ENCODE measurements around the gene GNPDA2.
"Not testable (repeated sequence)": the region's sequence is repeated elsewhere in the genome, so short reads cannot be mapped to it uniquely, and the experiment has no call there.

Gene GNPDA2

DNA sequence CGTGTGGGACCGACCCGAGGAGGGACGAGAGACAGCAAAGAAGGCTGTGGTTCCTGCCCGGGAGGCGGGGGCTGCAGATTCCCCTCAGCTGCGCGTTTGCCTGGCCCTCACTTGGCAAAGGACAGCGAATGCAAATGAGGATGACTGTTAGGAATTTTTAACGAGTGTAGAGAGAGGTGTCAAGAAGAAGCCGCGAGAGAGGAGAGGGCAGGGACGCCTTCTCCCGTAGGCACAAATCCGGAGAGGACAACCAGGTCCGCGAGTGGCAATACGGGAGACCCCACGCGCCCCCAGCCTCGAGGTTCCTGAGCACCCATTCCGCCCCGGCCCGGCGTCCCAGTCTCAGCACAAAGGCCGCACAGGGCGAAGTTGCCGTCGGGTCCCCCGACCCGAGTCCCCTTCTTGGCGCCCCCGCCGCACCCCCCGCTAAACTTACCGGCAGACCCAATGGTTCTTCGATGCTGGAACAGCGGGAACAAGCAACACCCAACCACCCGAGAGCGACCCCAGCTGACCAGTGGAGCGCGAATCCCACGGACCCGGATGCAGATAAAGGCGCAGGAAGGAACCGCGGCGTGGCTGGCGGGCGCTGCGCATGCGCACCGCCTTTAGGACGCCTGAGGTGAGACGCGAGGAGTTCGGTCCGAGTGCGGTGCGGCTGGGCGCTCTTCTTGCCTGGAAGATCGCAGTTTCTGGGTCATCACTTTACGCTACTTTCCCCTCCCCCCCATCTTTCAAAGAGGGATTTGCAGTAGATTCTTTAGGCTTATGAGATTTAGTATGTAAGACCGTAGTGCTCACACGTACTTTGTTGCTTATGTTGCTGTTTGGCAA is at the start of gene GNPDA2:
Gene GNPDA2, minus strand, starts transcription at position 519 of the 834 bp plus-strand sequence. CDS start 4,349 bp downstream, outside the sequence.
- peak; percentile 87 for DNase-seq (ENCODE audit: low read depth)

GRCh38 chr4:44772340-44772739 is 46.0 kb upstream of the GNPDA2 start:
- no peak for DNase-seq (ENCODE audit: low read depth)

- no peak for DNase-seq (ENCODE audit: low read depth)
These were observed 45.4 kb upstream of the GNPDA2 start for GRCh38 chr4:44771789-44772188.

DNA sequence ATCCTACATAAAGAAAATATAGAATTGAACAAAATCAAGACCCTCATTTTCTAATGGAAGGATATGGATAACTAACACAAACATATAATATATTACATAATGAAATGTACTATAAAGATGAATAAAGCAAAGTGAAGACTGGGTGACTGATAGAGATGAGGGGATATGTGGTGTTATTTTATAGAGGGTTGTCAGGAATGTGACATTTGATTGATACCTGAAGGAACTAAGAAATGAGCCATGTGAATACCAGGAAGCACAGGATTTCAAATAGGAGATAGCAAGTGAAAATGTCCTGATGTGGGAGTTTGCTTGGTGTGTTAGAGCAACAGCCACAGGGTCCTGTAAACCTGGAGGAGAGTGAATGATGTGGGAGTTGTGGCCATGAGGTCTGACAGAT is 40.1 kb upstream of the GNPDA2 start:
- no peak for DNase-seq (ENCODE audit: low read depth)

DNA sequence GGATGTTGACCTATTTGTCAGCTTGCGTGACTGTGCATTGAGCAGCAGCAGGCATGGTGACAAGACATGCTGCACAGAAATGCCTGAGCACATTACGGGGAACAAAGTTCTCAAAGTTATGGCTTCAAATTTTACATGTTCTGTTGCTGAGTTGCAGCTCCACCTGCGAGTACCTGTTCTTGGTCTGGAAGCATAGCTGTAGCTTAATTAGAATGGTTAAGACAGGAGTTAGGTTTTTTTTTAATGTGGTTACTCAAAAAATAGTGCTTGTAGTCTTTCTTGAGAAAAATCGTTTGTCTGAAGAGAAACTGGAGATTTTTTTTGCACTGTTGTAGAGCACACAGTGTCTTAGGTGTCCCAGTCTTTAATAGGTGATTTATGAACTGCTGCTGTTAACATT is 38.8 kb upstream of the GNPDA2 start:
- DNase-seq (ENCODE audit: low read depth) = no peak

- DNase-seq (ENCODE audit: low read depth) = no peak
These were observed 35.0 kb upstream of the GNPDA2 start for GRCh38 chr4:44761306-44761705.

- DNase-seq (ENCODE audit: low read depth) = peak; percentile 47
These were observed 34.0 kb upstream of the GNPDA2 start for GRCh38 chr4:44760142-44760898.

DNA sequence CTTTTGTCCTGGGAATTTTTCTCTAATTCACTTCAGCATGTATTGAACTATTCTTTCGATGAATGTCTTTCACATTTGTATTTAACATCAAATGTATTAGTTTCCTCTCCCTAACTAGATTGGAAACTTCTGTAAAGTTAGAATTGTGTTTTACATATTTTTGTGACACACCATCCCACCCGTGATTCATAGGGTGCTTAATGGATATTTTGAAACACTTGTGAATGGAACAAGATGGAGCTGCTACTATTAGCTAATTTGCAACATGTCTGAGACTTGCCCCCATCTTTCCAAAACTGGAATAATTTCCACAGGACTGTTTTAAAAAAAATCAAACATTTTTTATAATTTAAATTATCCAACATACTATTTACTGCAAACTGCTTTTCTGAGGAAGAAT is 30.2 kb upstream of the GNPDA2 start:
- DNase-seq (ENCODE audit: low read depth) = peak; percentile 11

DNA sequence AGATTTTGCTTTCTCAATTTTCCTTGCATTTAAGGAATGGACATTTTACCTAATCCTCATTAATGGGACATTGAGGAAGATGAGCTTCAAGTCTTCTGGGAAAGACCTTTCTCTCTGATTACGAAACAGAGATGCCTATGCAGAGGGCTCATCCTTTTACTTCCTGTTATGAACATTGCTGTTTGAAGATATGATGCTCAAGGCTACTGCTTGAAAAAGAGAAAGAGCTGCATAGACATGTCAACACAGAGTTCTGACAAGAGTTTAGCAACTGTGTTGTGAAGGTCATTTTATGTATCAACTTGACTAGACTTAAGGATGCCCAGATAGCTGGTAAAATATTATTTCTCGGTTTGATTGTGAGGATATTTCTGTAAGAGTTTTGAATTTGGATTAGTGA is 13.8 kb upstream of the GNPDA2 start:
- DNase-seq (ENCODE audit: low read depth) = peak; percentile 21

DNA sequence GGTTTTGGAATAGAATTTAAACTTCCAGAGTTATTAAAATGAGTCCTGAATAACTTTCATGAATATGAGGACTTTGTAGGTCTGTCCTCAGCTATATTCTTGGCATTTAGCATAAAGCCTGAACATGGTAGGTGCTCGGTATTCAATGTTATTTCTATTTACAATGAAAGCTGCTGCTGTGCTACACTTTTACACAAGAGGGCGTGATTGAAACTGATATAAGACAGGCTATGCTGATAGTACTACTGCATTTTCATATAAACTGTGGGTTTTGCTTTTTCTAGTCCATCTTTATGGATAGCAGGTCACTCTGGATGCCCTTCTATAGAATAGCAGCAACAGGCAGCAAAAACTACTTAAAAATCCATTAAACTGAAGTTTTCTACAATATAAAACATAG is 12.3 kb upstream of the GNPDA2 start:
- peak; percentile 5 for DNase-seq (ENCODE audit: low read depth)

DNA sequence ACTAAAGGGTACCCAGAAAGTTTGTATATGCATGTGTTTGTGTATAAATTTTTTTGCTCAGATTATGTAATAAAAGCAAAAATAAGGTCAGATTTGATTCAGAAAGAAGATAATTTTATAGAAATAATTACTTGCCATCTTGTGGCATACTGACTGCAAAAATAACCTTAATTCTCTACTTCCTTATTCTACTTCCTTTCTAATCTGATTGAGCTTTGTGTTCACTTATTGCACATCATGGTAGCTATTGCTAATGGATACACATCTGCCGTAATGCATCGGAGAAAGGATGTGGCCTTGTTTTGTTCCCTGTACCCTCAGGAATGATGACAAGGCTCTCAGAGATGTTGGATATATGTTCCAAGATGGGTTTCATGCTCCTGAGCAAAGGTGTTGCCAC is 10.5 kb upstream of the GNPDA2 start:
- DNase-seq (ENCODE audit: low read depth) = no peak

DNA sequence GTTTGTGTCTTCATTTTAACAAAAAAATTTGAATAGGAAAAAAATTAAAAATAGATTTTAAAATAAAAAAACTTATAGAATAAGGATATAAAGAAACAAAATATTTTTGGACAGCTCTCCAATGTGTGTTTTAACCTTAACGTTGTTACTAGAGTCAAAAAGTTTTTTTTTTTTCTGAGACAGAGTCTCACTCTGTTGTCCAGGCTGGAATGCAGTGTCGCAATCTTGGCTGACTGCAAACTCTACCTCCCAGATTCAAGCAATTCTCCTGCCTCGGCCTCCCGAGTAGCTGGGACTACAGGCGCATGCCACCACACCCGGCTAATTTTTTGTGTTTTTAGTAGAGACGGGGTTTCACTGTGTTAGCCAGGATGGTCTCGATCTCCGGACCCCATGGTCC is 2.3 kb upstream of the GNPDA2 start:
- DNase-seq (ENCODE audit: low read depth) = not testable (repeated sequence)

DNA sequence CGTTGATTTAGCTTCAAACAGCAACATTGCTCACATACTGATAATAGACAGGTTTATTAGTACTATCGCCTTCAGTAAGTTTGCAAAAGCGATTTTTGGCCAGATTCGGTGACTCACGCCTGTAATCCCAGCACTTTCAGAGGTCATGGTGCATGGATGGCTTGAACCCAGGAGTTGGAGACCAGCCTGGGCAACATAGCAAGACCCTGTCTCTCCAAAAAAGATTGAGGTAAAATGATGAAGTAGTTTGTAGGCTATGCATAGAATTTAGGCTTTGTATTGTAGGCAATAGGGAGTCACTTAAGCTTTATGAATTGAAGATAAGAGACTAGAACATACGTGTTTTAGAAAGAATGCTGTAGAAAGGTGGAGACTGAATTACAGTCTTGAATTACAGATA is 1.1 kb upstream of the GNPDA2 start:
- DNase-seq (ENCODE audit: low read depth) = no peak

GRCh38 chr4:44725726-44726037 is 674 bp downstream of the GNPDA2 start:
- DNase-seq (ENCODE audit: low read depth) = peak; percentile 16

DNA sequence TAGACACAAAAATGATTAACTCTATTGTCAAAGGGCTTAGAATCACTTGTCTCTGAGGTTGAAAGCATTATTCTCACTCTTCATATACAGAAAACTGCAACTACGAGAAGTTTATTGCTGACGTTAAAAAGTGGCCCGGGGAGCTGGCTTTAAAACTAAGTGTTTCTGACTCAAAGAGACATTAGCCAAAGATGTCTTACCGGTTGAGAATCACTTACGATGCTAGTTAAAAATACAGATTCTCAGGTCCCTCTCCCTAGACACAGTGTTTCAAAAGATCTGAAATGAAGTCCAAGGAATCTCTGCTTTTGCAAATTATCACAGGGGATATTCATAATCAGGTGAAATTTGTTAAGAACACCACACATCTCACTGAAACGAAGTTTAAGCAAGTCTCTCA is 1.2 kb downstream of the GNPDA2 start:
- DNase-seq (ENCODE audit: low read depth) = peak; percentile 7

GRCh38 chr4:44722001-44722400 is 4.4 kb downstream of the GNPDA2 start:
- no peak for DNase-seq (ENCODE audit: low read depth)

DNA sequence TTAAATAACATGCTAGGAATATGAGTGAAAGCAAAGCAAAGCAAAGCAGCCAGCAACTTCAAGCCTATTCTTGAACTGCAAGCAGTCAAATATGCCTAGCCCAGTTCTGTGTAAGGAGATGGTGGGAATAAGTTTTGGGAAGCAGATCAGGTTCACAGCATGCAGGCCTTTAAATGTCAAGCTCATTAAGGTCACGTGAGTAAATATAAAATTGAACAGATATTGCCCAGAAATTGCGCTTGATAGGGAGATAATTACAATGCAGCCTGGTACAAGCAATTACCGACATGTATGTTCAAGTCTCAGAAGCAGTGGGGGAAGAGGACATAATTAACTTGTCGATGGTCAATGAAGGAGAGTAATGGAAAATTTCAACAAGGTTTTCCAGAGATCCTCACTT is 6.0 kb downstream of the GNPDA2 start:
- DNase-seq (ENCODE audit: low read depth) = no peak

GRCh38 chr4:44716597-44716996 is 9.8 kb downstream of the GNPDA2 start:
- DNase-seq (ENCODE audit: low read depth) = no peak

- DNase-seq (ENCODE audit: low read depth) = no peak
These were observed 13.2 kb downstream of the GNPDA2 start for GRCh38 chr4:44713125-44713524.

- DNase-seq (ENCODE audit: low read depth) = no peak
These were observed 21.7 kb downstream of the GNPDA2 start for GRCh38 chr4:44704673-44705072.

DNA sequence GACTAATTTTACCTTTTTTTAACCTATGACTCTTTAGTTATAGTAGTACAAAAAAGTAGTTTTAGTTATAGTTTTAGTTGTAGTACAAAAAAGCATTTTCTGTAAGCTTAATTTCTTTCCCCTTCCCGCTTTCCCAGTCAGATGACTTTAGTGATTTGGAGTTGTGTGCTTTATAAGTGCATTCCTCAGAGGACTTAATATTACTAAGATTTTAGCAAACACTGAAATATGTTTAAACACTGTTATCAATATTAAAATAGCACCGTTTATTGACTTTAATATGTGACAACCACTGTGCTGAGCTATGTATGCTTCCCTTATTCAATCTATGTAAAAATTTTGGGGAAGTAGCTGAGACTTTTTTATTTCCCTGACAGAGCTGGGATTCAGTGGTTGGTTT is 25.3 kb downstream of the GNPDA2 start:
- DNase-seq (ENCODE audit: low read depth) = no peak

GRCh38 chr4:44700427-44700826 is 25.9 kb downstream of the GNPDA2 start:
- no peak for DNase-seq (ENCODE audit: low read depth)

- DNase-seq (ENCODE audit: low read depth) = no peak
These were observed 41.7 kb downstream of the GNPDA2 start for GRCh38 chr4:44684648-44685047.

- DNase-seq (ENCODE audit: low read depth) = no peak
These were observed 47.3 kb downstream of the GNPDA2 start for GRCh38 chr4:44679060-44679459.

Data from amniotic epithelial cell (primary cell).